ENCODE measurements around the gene B3GAT1. TPM values are rescaled to one million over a fixed set of nuclear protein-coding genes. Genes with fewer than 3 reads are reported as not detected.

The B3GAT1 gene
- total RNA-seq, 3 donors from 2014 or later (not counting 1 experiment from before 2014, with no cell fraction given), result 41.3 to 78.4 (median 65.1) TPM

GRCh38 chr11:134409552-134410429, 2.3 kb downstream of the B3GAT1 start:
- H3K9me3 ChIP-seq (ENCODE audit: control insufficient read depth, insufficient read depth, low read length), result no peaks in the 10 kb centered on the region
- no peaks in the 10 kb centered on the region for H3K9me3 Mint-ChIP-seq
- peaks cover 17% of the 10 kb centered on the region for H3K27me3 ChIP-seq (ENCODE audit: control insufficient read depth, insufficient read depth, low read length)
- H3K4me1 Mint-ChIP-seq, result peaks cover 46 to 66% of the 10 kb centered on the region in 2 donors
- H3K36me3 ChIP-seq (ENCODE audit: control insufficient read depth, insufficient read depth, low read length), result no peaks in the 10 kb centered on the region
- intact Hi-C loops (cut with micrococcal nuclease), result no loop called here
- 84% methylated on average over 15 of the region's 15 CpGs for WGBS (ENCODE audit: insufficient coverage)
- H3K4me3 Mint-ChIP-seq, result peak overlapping the region; percentile 89
- no peak for DNase-seq
- no peak overlapping the region for H3K4me3 ChIP-seq (ENCODE audit: low read length)
- no peak for ATAC-seq
- peaks cover 6 to 21% of the 10 kb centered on the region in 2 donors for H3K27me3 Mint-ChIP-seq (ENCODE audit: low read depth in 2 of 2)
- H3K27ac Mint-ChIP-seq, result peak overlapping the region in 1 of 2 donors; percentile 90
- no peak for TF ChIP-seq CTCF (IDR thresholded peaks at IDR 0.05)
- peaks cover 53% of the 10 kb centered on the region for H3K4me1 ChIP-seq (ENCODE audit: control insufficient read depth, insufficient read depth, low read length)
- H3K36me3 Mint-ChIP-seq, result no peaks in the 10 kb centered on the region
- H3K27ac ChIP-seq (ENCODE audit: low read length), result no peak overlapping the region

- Mint-ChIP-seq H3K4me1 (peaks cover 36 to 60% of the 10 kb centered on the region in 2 donors), H3K27ac (peak overlapping the region; percentile 75 to 76), H3K36me3 (no peaks in the 10 kb centered on the region), H3K9me3 (no peaks in the 10 kb centered on the region), H3K4me3 (peak overlapping the region; percentile 63), H3K27me3 (ENCODE audit: low read depth in 2 of 2) (peaks cover 0 to 14% of the 10 kb centered on the region in 2 donors)
- 67% methylated on average over 8 of the region's 8 CpGs for WGBS (ENCODE audit: insufficient coverage)
- no peak for DNase-seq
- Histone ChIP-seq H3K4me3 (ENCODE audit: low read length) (no peak overlapping the region), H3K27ac (ENCODE audit: low read length) (no peak overlapping the region), H3K36me3 (ENCODE audit: control insufficient read depth, insufficient read depth, low read length) (no peaks in the 10 kb centered on the region), H3K9me3 (ENCODE audit: control insufficient read depth, insufficient read depth, low read length) (no peaks in the 10 kb centered on the region), H3K27me3 (ENCODE audit: control insufficient read depth, insufficient read depth, low read length) (peaks cover 17% of the 10 kb centered on the region), H3K4me1 (ENCODE audit: control insufficient read depth, insufficient read depth, low read length) (peaks cover 52% of the 10 kb centered on the region)
- no peak for ATAC-seq
- TF ChIP-seq CTCF (IDR thresholded peaks at IDR 0.05), result no peak
- intact Hi-C loops (cut with micrococcal nuclease), result no loop called here
Measured at GRCh38 chr11:134407923-134408322, 4.1 kb downstream of the B3GAT1 start.

GRCh38 chr11:134407321-134407828, 4.7 kb downstream of the B3GAT1 start:
- H3K36me3 Mint-ChIP-seq, result no peaks in the 10 kb centered on the region
- Histone ChIP-seq H3K4me1 (ENCODE audit: control insufficient read depth, insufficient read depth, low read length) (peaks cover 53% of the 10 kb centered on the region), H3K36me3 (ENCODE audit: control insufficient read depth, insufficient read depth, low read length) (no peaks in the 10 kb centered on the region), H3K4me3 (ENCODE audit: low read length) (no peak overlapping the region), H3K9me3 (ENCODE audit: control insufficient read depth, insufficient read depth, low read length) (no peaks in the 10 kb centered on the region), H3K27me3 (ENCODE audit: control insufficient read depth, insufficient read depth, low read length) (peaks cover 17% of the 10 kb centered on the region), H3K27ac (ENCODE audit: low read length) (peak overlapping the region; percentile 21)
- H3K27me3 Mint-ChIP-seq (ENCODE audit: low read depth in 2 of 2), result peaks cover 0 to 14% of the 10 kb centered on the region in 2 donors
- ATAC-seq (no peak), DNase-seq (no peak)
- no peak for TF ChIP-seq CTCF (IDR thresholded peaks at IDR 0.05)
- peak overlapping the region; percentile 75 to 76 for H3K27ac Mint-ChIP-seq
- WGBS (ENCODE audit: insufficient coverage), result 78% methylated on average over 12 of the region's 12 CpGs
- H3K4me3 Mint-ChIP-seq, result peak overlapping the region; percentile 63
- intact Hi-C loops (cut with micrococcal nuclease), result no loop called here
- no peaks in the 10 kb centered on the region for H3K9me3 Mint-ChIP-seq
- H3K4me1 Mint-ChIP-seq, result peaks cover 41 to 63% of the 10 kb centered on the region in 2 donors

All from natural killer cell (primary cell).